ENCODE results near the gene ARHGAP24. TPM values are rescaled to one million over a fixed set of nuclear protein-coding genes. Genes with fewer than 3 reads are reported as not detected.
"Not testable (repeated sequence)": the region's sequence is repeated elsewhere in the genome, so short reads cannot be mapped to it uniquely, and the experiment has no call there.

The ARHGAP24 gene
- total RNA-seq, 1 donor from 2014 or later = 34.2 TPM

DNA sequence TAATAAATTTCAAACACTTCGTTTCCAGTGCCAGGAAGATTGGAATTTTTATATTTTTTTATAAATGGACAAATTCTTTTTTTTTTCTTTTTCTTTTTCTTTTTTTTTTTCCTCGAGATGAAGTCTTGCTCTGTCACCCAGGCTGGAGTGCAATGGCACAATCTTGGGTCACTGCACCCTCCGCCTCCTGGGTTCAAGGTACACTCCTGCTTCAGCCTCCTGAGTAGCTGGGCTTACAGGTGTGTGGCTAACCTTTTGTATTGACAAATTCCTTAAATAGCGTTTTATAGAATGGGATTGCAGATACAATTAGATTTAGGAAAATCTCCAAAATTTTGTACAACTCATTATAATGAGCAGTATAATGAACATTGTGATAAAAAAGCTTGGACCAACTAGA is 328.9 kb downstream of the ARHGAP24 start:
- no peak for DNase-seq (ENCODE audit: extremely low read depth, low read depth, low spot score)

DNA sequence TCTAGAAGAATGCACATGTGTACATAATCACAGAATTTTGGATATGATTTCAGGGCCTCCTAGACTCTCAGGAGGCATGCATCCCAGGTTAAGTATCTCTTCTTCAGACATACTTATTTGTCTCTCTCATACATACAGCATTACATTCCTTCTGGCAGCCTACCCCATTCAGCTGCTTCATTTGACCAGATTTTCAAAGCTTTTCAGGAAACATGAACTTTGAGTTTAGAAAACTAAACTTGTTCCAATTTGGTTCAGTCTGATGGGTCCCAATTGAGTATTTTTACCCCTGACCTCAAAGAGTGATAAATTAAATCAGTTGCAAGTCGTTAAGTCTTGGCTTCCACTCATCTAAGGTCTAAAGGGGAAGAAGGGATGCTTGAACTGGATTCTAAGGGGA is 330.9 kb downstream of the ARHGAP24 start:
- no peak for DNase-seq (ENCODE audit: extremely low read depth, low read depth, low spot score)

DNA sequence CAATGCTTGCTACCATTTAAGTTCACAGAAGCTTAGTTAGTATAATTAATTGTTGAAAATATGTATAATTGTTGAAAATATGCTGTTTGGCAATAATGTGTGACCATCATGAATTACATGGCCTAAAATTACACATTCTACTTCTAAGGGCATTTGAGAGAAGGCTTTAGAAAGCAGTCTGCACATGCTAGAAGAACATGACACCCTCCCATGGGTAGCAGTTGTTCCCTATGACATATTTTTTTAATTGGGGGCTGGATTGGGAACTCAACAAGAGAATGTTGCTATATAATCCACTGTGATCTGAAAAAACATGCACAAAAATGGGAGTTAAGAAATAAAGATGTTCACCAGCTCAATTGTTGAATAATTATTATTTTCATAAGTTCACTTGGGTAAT is 331.4 kb downstream of the ARHGAP24 start:
- DNase-seq (ENCODE audit: extremely low read depth, low read depth, low spot score) = no peak

DNA sequence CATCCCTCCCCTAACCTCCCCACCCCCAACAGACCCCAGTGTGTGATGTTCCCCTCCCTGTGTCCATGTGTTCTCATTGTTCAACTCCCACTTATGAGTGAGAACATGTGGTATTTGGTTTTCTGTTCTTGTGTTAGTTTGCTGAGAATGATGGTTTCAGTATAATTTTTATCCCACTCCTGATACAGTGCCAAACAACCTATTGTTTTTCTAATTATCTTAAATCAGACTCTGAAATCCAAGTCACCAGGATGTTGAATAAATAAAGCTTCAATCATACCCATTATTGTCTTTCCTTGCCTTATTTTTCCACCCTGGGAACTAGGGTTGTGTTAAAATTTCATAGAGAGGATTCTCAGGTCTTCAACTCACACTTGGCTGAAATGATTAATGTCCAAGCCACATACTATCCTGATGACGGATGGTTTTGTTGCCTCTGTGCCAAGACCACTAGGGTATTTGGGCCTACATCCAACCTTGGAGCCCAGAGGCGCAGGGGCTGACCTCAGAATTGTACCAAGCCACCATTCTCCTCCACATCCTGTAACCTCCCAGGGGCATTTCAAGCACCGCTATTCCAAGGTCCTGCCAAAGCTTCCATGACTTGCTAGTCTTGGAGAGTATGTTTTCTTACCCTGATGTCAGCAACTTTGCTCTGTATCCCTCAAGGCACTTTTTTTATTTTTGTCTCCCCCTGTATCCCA is 332.4 kb downstream of the ARHGAP24 start:
- no peak for DNase-seq (ENCODE audit: extremely low read depth, low read depth, low spot score)

DNA sequence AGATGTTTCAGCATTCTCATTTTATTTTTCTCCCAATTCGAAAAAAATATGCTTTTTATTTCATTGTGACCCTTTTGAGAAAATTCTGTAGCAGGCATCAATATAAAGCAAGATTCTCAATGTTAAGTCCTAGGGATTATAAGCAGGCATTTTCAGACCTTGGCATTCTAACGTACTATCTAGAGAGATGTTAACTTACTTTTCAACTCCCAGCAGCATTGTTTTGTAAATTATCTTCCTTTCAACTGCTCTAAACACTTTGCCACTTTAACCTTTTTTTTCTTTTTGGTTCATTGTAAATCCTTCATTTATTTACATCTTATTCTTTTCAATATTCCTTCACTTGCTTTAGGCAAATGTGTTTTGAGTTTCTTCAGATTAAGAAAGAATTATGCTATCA is 333.2 kb downstream of the ARHGAP24 start:
- DNase-seq (ENCODE audit: extremely low read depth, low read depth, low spot score) = no peak

DNA sequence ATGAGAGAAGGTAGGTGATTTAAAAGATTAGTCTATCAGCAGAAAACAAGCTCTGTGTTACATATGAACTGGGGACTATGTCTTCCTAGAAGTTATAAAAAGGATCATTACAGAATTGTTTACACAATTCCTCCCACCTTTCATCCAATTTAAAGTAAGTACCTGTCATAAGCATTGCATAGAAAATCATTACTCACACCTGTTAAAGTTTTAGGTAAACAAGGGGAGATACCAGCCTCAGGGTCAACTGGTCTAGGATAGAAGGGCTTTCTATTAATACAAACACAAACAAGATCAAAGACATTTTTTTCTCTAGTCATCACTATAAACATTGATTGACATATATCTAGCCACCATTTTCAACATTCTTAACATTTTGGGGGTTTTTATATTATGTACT is 333.9 kb downstream of the ARHGAP24 start:
- DNase-seq (ENCODE audit: extremely low read depth, low read depth, low spot score) = no peak

DNA sequence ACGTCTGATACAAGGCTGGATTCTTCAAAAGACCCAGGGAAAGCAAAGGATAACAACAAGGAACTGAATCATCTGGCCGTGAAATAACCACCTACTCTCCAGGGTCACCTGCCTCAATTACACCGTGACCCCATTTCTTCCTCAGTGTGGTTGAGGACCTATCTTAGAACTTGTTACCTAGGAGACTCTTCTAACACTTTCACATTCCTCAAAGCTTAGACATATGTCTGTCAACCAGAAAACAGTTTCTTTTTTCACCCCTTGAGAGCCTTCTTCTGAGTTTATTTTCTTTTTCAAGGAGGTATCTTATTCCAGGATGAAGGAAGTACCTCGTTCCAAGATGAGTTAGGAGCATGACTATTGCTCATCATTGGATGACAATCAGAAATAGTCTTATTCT is 337.8 kb downstream of the ARHGAP24 start:
- DNase-seq (ENCODE audit: extremely low read depth, low read depth, low spot score) = no peak

DNA sequence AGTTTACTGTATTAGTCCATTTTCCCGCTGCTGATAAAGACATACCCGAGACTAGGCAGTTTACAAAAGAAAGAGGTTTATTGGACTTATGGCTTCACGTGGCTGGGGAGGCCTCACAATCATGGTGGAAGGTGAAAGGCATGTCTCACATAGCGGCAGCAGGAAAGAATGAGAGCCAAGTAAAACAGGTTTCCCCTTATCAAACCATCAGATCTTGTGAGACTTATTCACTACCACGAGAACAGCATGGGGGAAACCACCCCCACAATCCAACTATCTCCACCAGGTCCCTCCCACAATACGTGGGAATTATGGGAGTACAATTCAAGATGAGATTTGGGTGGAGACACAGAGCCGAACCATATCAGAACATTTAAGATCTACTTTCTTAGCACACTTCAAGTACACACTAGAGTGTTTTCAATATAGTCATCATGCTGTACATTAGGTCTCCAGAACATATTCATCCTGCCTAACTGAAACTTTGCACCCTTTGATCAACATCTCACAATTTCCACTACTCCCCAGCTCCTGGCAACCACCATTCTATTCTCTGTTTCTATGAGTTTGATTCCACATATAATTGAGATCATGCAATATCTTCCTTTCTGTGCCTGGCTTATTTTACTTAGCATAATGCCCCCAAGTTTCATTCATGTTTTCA is 341.0 kb downstream of the ARHGAP24 start:
- no peak for DNase-seq (ENCODE audit: extremely low read depth, low read depth, low spot score)

DNA sequence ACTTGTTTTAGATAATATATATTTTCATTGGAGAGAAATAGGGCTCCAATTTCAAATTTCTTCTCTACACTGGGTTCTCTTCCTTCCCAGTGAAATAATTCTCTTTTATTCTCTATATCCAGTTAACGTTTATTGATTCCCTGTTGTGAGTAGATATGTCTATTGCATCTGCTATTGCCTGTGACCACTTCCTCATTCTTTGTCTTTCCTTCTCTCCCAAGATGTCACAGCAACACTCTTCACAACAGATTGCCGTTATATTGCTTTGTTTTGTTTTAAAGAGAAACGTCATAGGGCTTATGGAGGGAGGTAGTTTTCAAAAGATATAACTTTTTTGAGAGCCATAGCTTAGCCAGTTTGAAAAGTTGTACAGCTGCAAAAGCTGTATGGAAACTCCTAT is 343.8 kb downstream of the ARHGAP24 start:
- no peak for DNase-seq (ENCODE audit: extremely low read depth, low read depth, low spot score)

DNA sequence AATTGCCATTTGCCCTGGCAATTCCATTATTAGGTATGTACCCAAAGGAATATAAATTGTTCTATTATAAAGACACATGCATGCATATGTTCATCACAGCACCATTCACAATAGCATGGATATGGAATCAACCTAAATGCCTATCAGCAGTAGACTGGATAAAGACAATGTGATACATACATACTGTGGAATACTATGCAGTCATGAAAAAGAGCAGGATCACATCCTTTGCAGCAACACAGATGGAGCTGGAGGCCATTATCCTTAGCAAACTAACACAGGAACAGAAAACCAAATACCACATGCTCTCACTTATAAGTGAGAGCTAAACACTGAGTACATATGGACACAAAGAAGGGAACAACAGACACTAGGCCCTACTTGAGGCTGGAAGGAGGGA is 345.2 kb downstream of the ARHGAP24 start:
- not testable (repeated sequence) for DNase-seq (ENCODE audit: extremely low read depth, low read depth, low spot score)

DNA sequence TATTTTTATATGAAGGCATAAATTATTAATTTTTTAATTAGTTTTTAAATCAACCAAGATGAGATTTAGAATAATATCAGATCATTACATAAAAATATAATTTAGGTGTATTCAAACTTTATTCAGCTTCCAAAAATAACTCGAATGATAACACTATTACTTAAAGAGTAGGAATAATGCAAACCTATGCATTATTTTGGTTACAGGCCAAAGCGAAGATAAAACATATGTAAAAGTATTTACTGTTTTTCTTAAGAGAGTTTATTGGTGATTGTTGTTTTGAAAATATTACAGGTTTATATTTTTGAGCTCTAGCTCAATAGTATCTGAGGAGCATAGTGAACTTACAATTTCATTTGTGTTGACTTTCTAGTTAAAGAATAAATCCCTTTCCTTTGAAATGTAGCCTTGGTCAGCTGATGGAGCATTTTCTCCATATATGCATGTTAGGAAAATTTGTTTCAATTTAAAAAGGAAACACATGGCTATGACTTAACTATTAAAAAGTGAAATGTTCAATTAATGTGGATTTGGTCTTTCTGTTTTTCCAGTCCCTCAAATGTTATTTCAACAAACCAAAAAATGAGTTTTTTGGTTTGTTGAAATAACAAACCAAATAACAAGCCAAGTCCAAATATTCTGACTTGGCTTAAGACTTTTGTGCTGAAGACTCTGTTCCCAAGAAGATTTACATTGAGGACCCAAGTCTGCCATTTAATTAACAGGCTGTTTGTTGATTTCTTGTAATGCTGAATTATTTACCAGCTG is 346.9 kb downstream of the ARHGAP24 start:
- no peak for DNase-seq (ENCODE audit: extremely low read depth, low read depth, low spot score)

DNA sequence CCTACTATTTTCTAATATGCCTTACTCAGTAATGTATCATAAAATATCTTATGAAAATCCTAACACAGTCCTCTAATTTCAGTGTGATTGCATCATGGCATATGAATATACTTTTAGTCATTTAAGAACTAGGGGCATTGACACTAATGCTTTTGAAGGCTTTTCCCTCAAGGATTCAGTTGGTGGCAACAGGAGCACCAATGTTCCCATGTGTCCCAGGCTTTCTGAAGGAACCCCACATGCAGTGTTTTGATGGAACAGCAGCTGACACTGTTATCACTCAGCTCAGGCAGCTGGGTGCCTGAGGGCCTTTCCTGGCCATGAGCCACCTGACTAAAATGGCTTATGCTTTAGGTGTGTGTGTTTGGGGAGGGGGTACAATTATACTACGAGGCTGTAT is 348.3 kb downstream of the ARHGAP24 start:
- no peak for DNase-seq (ENCODE audit: extremely low read depth, low read depth, low spot score)

DNA sequence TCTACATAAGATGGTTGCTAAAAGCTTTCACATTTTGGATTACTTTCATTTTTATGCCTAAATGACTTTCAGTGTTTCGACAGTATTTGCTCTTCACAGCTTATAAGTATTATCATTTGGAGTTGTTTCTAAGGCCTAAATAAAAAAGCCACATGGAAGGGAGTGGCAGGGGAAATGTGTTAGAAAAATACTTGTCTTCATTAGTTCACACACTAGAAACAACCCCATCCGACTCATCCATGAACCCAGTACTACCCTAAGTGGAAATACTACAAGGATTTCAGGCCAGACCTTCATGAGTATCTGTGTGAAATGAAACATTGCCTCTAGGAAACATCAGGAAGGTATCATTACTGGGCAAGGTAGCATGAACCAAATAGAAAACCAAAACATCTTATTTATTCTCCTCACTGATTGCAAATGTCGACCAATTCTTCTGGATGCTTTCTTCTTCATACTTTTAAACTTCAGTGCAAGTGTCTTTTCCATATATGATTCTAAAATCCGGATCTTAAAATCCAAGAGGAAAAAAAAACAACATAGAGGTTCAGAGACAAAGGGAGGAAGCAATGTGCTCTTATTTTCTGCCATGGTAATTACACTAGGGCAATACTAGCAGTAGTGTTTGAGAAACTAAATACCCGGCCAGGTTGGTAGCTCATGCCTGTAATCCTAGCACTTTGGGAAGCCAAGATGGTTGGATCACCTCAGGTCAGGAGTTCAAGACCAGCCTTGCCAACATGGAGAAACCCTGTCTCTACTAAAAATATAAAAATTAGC is 349.4 kb downstream of the ARHGAP24 start:
- no peak for DNase-seq (ENCODE audit: extremely low read depth, low read depth, low spot score)

DNA sequence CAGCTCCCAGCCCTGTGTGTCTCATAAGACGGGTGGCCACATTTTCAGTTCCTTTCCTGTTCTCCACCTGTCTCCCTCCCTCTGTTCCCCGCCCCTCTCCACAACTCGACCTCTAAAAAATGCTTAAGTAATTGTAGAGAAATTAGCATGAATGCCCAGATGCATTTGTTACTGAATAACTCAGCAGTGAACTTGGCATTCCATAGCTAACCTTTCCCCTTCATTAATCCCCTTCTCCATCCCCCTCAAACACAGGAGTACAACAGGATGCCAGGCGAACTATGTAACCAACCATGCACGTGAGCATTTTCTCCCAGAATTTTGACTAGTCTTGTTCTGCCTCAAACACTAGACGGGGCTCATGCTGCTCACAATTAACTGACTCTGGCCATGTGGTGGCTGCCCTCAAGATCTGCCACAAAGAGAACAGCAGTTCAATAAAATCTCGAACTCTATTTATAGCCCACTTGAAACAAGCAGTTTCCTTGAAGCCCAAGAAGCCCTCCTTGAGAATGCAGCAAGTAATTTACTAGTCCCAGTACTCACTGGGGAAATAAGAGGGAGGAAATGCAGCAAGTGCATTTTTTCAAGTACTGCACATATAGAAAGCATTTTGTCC is 351.2 kb downstream of the ARHGAP24 start:
- DNase-seq (ENCODE audit: extremely low read depth, low read depth, low spot score) = no peak

DNA sequence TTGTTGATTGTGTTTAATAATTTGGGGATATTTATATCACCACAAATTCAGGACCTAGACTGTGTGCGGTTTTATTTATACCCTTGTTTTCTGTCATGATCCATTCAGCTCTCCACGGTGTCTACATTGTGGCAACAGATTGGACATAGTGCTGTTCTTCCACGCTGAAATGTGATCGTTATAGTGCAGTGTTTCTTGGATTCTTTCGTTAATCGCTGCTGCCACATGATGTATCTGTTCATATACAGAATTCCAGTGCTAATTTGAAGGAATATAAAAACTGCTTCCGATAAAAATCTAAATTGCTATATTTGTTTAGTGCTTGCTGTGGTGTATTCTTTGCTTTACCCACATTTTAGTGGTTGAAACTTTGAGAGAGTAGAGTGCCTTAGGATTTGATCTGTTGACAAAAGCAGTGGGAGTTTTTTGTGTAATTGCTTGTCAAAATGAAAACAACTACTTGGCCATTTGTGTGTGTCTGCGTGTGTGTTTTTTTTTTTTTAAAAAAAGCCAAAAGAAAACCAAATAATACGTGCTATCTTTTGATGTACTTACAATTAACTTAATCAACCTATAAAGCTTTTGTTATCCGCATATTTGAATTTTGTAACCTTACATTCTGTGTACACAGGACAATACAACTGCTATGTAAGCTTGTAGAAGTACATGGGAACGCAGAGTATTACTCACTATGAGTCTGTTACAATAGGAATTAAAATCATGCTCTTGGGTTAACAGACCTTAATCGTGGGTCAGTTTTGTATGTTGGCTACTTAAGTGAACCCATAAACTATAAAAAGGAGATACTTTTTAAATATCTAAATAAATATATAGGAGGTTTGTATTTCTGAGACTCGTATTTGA is 353.3 kb downstream of the ARHGAP24 start:
- DNase-seq (ENCODE audit: extremely low read depth, low read depth, low spot score) = no peak

DNA sequence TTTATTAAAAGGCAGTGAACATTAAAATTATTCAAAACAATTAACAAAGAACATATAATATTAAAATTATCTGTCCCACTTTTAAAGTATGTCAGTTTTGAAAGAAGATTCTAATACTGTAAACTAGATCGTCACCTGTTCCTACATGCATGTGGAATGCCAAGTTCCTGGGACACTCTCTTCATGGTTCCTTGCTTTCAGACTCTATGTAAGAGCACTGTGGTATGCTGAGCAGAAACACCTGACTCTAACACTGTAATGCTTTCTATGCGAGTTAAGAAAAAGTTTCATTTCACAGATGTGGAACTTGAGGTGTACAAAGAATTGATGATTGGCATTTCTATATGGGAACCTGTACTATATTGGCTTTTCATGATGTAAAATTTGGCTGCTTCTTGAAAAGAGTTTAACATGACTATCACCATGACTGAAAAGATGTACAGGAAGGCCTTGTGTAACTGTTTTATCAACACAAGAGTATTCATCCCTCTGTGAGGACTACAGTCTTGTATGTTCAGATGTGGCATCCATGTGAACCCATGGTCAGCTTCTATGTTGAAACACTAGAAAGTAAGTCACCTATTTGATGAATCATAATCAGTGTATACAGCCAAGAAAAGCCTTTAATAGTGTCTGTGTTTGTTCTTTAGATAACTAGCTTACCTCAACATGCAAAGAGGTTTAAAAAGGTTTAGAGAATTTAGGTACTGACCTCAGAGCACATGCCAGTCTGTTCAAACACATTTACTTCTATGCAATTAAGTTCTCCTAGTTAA is 354.5 kb downstream of the ARHGAP24 start:
- DNase-seq (ENCODE audit: extremely low read depth, low read depth, low spot score) = no peak

DNA sequence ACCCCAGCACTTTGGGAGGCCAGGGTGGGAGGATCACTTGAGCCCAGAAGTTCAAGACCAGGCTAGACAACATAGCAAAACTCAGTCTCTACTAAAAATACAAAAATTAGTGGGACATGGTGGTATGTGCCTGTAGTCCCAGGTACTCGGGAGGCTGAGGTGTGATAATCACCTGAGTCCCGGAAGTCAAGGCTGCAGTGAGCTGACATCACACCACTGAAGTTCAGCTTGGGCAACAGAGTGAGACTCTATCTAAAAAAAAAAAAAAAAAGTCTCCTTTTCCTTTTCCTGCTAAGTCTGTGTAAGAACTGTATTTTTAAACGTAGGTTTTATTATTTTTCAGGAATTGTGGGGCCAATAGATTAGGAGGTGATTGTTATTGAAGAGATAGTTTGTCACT is 356.7 kb downstream of the ARHGAP24 start:
- DNase-seq (ENCODE audit: extremely low read depth, low read depth, low spot score) = no peak

DNA sequence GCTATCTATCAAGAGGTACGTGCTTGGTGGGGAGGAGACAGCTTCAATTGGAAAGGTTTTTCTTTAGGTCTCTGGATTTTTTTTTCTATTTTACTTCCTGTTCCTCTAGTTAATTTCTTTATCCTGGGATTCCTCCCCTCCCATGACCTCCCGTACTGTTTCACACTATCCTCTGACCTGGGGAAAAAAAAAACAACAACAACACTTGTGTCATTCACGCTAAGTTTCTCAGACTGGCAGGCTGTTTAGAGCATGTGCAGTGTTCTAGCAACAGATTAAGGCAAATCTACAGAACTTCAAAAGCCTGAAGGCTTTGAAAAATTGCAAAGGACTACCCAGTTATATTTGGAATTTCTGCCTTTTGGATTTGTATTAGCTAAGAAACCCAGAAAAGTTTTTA is 358.4 kb downstream of the ARHGAP24 start:
- DNase-seq (ENCODE audit: extremely low read depth, low read depth, low spot score) = no peak

DNA sequence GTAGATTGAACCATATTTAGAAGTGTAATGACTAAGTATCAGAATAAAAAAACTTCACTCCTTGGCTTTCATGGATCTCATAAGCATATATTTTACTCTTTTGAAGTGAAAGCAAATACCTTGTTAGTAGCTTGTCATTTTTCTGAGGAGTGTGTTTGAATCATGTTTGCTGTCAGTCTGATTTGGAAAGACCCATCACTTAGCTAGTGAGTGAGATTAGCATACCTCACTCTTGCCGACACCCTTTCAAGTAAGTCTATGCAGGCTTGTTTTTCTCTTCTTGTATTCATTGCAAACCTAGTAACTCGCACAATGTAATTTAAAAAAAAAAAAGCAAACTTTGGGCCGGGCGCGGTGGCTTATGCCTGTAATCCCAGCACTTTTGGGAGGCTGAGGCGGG is 360.0 kb downstream of the ARHGAP24 start:
- DNase-seq (ENCODE audit: extremely low read depth, low read depth, low spot score) = no peak
